MM.1S (cell line): ENCODE data around the gene ACAD11.

ENCODE experiments used
- CTCF ChIP-seq: fragments of 300-600 bp; sonication (generic); IDR thresholded peaks from 2 replicates; pipeline ENCODE4 v1.5.1; 2016; ENCODE audit warnings: antibody characterized with exemption, low read length, mixed read lengths
- EZH2 ChIP-seq: fragments of 300-600 bp; sonication (generic); optimal IDR thresholded peaks from 2 replicates; pipeline ENCODE3; 2017; ENCODE audit warnings: low read depth, mild to moderate bottlenecking, antibody characterized with exemption, low read length, mixed read lengths

- TF ChIP-seq CTCF = no peak
- TF ChIP-seq EZH2 = no peak
Measured at GRCh38 chr3:132545471-132545870, 114.1 kb downstream of the ACAD11 start.
